Measurements from ENCODE around the gene PCDH1. TPM values are rescaled to one million over a fixed set of nuclear protein-coding genes. Genes with fewer than 3 reads are reported as not detected.
"Not testable (repeated sequence)": the region's sequence is repeated elsewhere in the genome, so short reads cannot be mapped to it uniquely, and the experiment has no call there.

Gene PCDH1
- total RNA-seq (10 to 100 TPM in 3 of 4 donors, 1 to 10 TPM in 1; 8.6 to 19.4 (median 13.4) TPM), polyA plus RNA-seq (10 to 100 TPM in 2 of 3 donors, 1 to 10 TPM in 1; 9.0 to 47.2 (median 11.8) TPM)

DNA sequence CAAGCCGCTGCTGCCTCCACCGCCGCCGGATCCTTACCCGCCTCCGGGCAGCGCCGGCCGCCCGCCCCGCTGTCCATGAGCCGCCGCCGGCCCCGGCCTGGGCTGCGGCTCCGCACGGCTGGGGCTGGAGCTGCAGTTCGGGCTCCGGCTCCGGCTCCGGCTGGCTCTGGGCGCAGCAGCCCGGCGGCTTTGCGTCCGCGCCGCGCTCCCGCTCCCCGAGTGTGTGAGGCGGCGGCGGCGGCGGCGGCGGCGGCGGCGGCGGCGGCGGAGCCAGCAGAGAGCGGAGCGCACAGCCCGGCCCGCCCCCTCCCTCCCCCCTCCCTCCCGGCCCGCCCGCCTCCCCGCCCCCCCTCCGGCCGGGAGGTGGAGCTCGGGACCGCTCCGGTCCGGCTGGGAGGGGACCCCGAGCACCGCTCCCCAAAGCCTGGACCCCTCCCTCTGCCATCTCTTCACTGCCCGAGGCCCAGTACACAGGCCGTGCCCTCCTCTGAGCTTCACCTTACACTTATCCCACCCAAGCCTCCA, at the start of gene PCDH1:
TSS of gene PCDH1 (minus strand) at position 225 of the 525 bp plus-strand sequence. CDS start at position 77, 148 bp downstream.
- peak in 2 of 4 donors; percentile 42 to 48 for TF ChIP-seq POLR2AphosphoS5 (IDR thresholded peaks at IDR 0.05)
- TF ChIP-seq POLR2A (IDR thresholded peaks at IDR 0.05), result no peak
- Histone ChIP-seq H3K4me1 (peaks cover 0 to 40% (median 38%) of the 10 kb centered on the region in 4 donors), H3K36me3 (no peaks in the 10 kb centered on the region), H3K4me3 (peak within 1 kb of the TSS; percentile 40 to 71 (median 66)), H3K9me3 (no peaks in the 10 kb centered on the region), H3K27me3 (peaks cover 32 to 80% (median 50%) of the 10 kb centered on the region in 3 donors), H3K27ac (peak within 1 kb of the TSS; percentile 71 to 79 (median 74))
- intact Hi-C loops (cut with DNase I), result loop anchor here (1.0 to 5.0 kb wide), 4 partner anchors 29 to 185 kb away; partner anchors contain the start of gene DELE1
- DNase-seq, result no peak
- WGBS, 2 donors, result 1% methylated on average over 51 to 58 of the region's 63 CpGs

DNA sequence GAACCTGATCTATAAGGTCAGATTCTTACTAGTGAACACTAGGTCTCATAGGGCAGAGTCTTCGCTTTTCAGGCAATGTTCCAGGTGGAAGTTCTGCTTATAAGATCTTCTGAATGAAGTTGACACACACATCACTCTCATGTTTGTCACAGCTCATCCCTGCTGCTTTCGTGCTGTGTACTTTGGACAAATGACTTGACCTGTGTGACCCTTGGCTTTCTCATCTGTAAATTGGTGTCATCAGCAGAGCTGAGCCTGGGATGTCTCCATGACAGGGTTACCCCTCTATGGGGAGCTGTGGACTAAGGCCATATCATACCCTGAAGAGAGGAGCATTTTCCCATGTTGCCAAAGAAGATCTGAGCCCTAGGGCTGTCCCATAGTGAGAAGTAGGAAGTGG, 48.2 kb upstream of the PCDH1 start:
- Histone ChIP-seq H3K36me3 (peaks cover 45 to 67% (median 61%) of the 10 kb centered on the region in 4 donors), H3K9me3 (no peaks in the 10 kb centered on the region), H3K4me1 (peaks cover 0 to 21% (median 15%) of the 10 kb centered on the region in 4 donors), H3K27ac (no peak overlapping the region), H3K4me3 (no peak overlapping the region), H3K27me3 (no peaks in the 10 kb centered on the region)
- intact Hi-C loops (cut with DNase I), result no loop called here
- DNase-seq, result peak; percentile 10
- 81 to 91% methylated on average over 2 of the region's 2 CpGs for WGBS, 2 donors
- TF ChIP-seq POLR2AphosphoS5 (IDR thresholded peaks at IDR 0.05), result no peak
- no peak for TF ChIP-seq POLR2A (IDR thresholded peaks at IDR 0.05)
- TF ChIP-seq EP300 (IDR thresholded peaks at IDR 0.05), result no peak
- TF ChIP-seq, protein P1, sequence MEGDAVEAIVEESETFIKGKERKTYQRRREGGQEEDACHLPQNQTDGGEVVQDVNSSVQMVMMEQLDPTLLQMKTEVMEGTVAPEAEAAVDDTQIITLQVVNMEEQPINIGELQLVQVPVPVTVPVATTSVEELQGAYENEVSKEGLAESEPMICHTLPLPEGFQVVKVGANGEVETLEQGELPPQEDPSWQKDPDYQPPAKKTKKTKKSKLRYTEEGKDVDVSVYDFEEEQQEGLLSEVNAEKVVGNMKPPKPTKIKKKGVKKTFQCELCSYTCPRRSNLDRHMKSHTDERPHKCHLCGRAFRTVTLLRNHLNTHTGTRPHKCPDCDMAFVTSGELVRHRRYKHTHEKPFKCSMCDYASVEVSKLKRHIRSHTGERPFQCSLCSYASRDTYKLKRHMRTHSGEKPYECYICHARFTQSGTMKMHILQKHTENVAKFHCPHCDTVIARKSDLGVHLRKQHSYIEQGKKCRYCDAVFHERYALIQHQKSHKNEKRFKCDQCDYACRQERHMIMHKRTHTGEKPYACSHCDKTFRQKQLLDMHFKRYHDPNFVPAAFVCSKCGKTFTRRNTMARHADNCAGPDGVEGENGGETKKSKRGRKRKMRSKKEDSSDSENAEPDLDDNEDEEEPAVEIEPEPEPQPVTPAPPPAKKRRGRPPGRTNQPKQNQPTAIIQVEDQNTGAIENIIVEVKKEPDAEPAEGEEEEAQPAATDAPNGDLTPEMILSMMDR (IDR thresholded peaks at IDR 0.05), result no peak

DNA sequence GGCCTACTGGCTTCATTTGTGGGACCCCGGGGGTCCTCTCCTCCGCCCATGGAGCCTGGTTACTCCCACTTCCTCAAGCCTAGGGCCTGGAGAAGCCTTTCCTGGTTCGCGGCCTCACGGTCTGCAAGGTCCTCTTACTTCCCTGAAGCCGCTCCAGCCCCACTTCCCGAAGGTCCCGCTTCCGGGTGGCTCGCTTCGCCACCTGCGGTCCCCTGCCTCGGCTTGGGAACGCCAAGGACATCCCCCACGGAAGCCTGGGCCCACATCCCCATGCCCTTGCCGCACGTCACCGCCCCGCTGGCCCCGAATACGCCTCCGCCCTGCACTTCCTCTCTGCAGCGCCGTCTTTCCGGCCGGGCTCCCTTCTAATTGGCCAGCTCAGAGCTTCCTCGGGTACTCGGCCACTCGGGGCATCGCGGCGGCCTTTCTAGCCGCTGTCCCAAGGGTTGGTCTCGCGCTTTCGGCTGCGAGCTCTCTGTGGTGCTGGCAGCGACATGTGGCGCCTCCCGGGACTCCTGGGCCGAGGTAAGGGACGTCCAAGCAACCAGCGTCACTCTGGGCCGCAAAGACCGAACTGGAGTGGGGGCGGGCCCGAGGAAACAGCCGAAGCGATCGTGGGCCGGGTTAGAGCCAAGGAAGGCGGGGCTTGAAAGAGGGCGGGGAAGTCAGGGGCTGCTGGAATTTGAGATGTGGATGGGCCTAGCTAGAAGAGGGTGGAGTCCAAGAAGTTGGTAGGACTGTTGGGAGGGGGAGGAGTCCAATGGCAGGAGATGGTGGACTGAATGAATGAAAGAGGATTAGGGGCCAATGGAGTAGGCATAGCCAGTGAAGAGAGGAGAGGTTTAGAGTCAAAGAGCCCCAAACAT, 45.5 kb upstream of the PCDH1 start, which contains the start of gene DELE1:
TSS of gene DELE1 (plus strand) at position 424 of the 866 bp plus-strand sequence. CDS start at position 495, 71 bp downstream.
- H3K27ac ChIP-seq, result peak within 1 kb of the TSS; percentile 92 to 96 (median 92)
- DNase-seq, result peak; percentile 97
- H3K9me3 ChIP-seq, result no peaks in the 10 kb centered on the region
- H3K4me3 ChIP-seq, result peak within 1 kb of the TSS; percentile 61 to 70 (median 66)
- WGBS, 2 donors, result 0% methylated on average over 53 of the region's 53 CpGs
- intact Hi-C loops (cut with DNase I), result loop anchor here (2.0 to 5.0 kb wide), 3 partner anchors 44 to 75 kb away; partner anchors contain the start of genes PCDH1 and RNF14
- no peaks in the 10 kb centered on the region for H3K27me3 ChIP-seq
- peaks cover 22 to 39% (median 35%) of the 10 kb centered on the region in 4 donors for H3K36me3 ChIP-seq
- peaks cover 0 to 21% (median 15%) of the 10 kb centered on the region in 4 donors for H3K4me1 ChIP-seq
- TF ChIP-seq EP300 (IDR thresholded peaks at IDR 0.05) (no peak), POLR2A (IDR thresholded peaks at IDR 0.05) (peak; percentile 77 to 90), POLR2AphosphoS5 (IDR thresholded peaks at IDR 0.05) (peak; percentile 82 to 91 (median 88))

DNA sequence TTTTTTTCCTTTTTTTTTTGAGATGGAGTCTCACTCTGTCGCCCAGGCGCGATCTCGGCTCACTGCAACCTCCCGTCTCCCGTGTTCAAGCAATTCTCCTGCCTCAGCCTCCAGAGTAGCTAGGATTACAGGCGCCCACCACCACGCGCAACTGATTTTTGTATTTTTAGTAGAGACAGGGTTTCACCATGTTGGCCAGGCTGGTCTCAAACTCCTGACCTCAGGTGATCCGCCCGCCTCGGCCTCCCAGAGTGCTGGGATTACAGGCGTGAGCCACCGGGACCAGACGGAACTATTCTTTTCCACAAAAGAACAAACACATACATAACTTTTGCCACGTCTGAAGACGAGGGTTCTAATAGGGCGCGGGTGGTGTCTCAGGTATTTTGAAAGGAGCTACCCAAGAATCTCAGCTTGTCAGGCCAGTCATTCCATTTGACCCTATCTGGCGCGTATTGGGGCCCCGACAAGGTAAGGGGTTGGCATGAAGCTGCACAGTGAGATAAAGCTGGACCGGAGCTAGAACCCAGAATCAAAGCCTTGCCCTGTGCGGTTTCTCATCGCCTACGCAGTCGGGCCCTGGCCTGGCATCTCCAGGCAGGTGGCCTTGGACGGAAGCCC, 44.7 kb upstream of the PCDH1 start:
- Histone ChIP-seq H3K4me3 (peak overlapping the region; percentile 61 to 70 (median 66)), H3K36me3 (peaks cover 15 to 32% (median 29%) of the 10 kb centered on the region in 4 donors), H3K27ac (peak overlapping the region; percentile 92 to 96 (median 92)), H3K4me1 (peaks cover 0 to 21% (median 15%) of the 10 kb centered on the region in 4 donors)
- H3K9me3 ChIP-seq, H3K27me3 ChIP-seq, DNase-seq: not testable (repeated sequence)
- 47 to 54% methylated on average over 28 of the region's 28 CpGs for WGBS, 2 donors
- intact Hi-C loops (cut with DNase I), result loop anchor here (2.0 to 5.0 kb wide), 3 partner anchors 44 to 74 kb away; partner anchors contain the start of genes PCDH1 and RNF14

DNA sequence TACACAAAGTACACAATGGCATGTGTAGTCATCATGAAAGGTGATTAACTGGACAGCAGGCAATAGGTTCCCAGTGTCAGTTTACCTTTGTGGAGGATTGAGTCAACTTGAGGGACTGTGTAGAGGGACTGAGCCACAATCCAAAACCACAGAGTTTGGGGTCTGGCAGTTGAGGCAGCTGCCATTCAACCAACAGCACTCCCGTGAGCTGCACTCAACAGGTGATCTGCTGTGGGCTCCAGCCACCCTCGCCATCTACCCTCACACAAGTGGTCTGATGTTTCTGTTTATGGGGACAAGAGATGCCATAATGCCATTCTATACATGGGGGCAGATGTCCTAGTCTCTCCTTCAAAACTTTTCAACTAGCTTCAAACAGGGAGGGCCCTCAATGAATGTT, 42.6 kb upstream of the PCDH1 start:
- no peak overlapping the region for H3K4me3 ChIP-seq
- H3K27ac ChIP-seq, result no peak overlapping the region
- no peaks in the 10 kb centered on the region for H3K9me3 ChIP-seq
- H3K36me3 ChIP-seq, result peaks cover 0 to 10% (median 9%) of the 10 kb centered on the region in 4 donors
- TF ChIP-seq, protein P1 (IDR thresholded peaks at IDR 0.05), result no peak
- TF ChIP-seq POLR2AphosphoS5 (IDR thresholded peaks at IDR 0.05) (no peak), POLR2A (IDR thresholded peaks at IDR 0.05) (no peak), EP300 (IDR thresholded peaks at IDR 0.05) (no peak)
- 90 to 96% methylated on average over 2 of the region's 2 CpGs for WGBS, 2 donors
- peaks cover 0 to 21% (median 15%) of the 10 kb centered on the region in 4 donors for H3K4me1 ChIP-seq
- intact Hi-C loops (cut with DNase I), result loop anchor here (5.0 kb wide), 2 partner anchors 43 to 47 kb away; partner anchors contain the start of genes PCDH1 and RNF14
- H3K27me3 ChIP-seq, result no peaks in the 10 kb centered on the region
- no peak for DNase-seq
